Thyroid gland (tissue), 4 donors: ENCODE data around the gene URB1. TPM values are rescaled to one million over a fixed set of nuclear protein-coding genes. Genes with fewer than 3 reads are reported as not detected.

ENCODE experiments used
- DNase-seq, 2 donors: peaks; one replicate each; pipeline ENCODE4 v3.0.0-alpha.2; 2019
- H3K27ac ChIP-seq, 3 donors: fragments of 200-600 bp; sonication (generic); 1 replicate in 2 of 3; 2 replicates in 1 of 3; pipeline ENCODE4 v1.5.1; 2016 to 2019; ENCODE audit warnings: mild to moderate bottlenecking in 1 of 3, moderate library complexity in 1 of 3
- H3K27me3 ChIP-seq: fragments of 200-600 bp; sonication (generic); one replicate; pipeline ENCODE4 v1.5.1; 2019
- H3K36me3 ChIP-seq, 2 donors: fragments of 200-600 bp; sonication (generic); one replicate each; pipeline ENCODE4 v1.5.1; 2016 to 2019
- H3K4me1 ChIP-seq, 2 donors: fragments of 200-600 bp; sonication (generic); one replicate each; pipeline ENCODE4 v1.5.1; 2017 to 2019
- H3K4me3 ChIP-seq, 3 donors: fragments of 200-600 bp; sonication (generic); replicated peaks in 1 of 3; 1 replicate in 2 of 3; 2 replicates in 1 of 3; pipeline ENCODE4 v1.5.1; 2016; ENCODE audit warnings: mild to moderate bottlenecking in 1 of 3
- H3K9me3 ChIP-seq: fragments of 200-600 bp; sonication (generic); one replicate; pipeline ENCODE4 v1.5.1; 2017
- POLR2A ChIP-seq, 2 donors: fragments of 450-650 bp; IDR thresholded peaks; one replicate each; pipeline ENCODE4 v1.6.1; 2017; ENCODE audit warnings: antibody characterized with exemption in 2 of 2, mild to moderate bottlenecking in 2 of 2, moderate library complexity in 1 of 2
- WGBS, 2 donors: methylation state at CpG; one replicate each; pipeline ENCODE4 v1.1.5; 2017; 5-methylcytosine and 5-hydroxymethylcytosine counted together
- intact Hi-C: fragments of 100-400 bp; cut with DNase I; formaldehyde crosslinking; loops from one replicate; pipeline ENCODE4 v1.15.1; 2023
- total RNA-seq, 4 donors: library from RNA; depleted of rRNA; stranded (reverse); fragments of >200 nt; gene quantifications; one replicate each; pipeline ENCODE4 v1.2.3, GENCODE V29; 2016
- TF ChIP-seq, protein P1 (sequence below), 6 experiments: fragments of 200-600 bp in 3 of 6; fragments of 450-650 bp in 3 of 6; sonication (generic) in 3 of 6; IDR thresholded peaks; one replicate each; pipeline ENCODE4 v1.5.1; 2016 to 2019; ENCODE audit warnings: antibody characterized with exemption in 6 of 6, mild to moderate bottlenecking in 2 of 6, inconsistent platforms in 1 of 6, moderate library complexity in 1 of 6

URB1 gene
- total RNA-seq, 4 donors from 2014 or later, result 13.6 to 23.9 (median 15.8) TPM

DNA sequence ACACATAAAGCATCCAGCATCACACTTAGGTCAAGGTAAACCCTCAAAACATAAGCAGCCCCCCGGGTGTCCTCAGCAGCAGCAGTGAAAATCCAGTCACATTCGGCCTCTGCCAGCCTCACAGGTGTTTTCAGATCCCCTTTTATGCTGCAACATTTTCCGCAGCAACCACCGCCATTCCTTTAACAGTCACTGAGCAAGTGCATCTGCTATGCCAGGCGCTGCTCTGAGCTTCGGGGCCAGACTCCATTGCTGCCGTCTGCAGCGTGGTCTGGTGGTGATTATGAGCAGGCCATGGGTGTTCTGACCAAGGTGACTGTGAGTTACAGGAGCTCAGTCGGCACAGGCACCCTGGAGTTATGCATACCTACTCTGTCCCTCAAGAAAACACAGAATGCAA, 4.5 kb downstream of the URB1 start:
- DNase-seq, result no peak
- TF ChIP-seq POLR2A (IDR thresholded peaks at IDR 0.05), result no peak
- TF ChIP-seq, protein P1, sequence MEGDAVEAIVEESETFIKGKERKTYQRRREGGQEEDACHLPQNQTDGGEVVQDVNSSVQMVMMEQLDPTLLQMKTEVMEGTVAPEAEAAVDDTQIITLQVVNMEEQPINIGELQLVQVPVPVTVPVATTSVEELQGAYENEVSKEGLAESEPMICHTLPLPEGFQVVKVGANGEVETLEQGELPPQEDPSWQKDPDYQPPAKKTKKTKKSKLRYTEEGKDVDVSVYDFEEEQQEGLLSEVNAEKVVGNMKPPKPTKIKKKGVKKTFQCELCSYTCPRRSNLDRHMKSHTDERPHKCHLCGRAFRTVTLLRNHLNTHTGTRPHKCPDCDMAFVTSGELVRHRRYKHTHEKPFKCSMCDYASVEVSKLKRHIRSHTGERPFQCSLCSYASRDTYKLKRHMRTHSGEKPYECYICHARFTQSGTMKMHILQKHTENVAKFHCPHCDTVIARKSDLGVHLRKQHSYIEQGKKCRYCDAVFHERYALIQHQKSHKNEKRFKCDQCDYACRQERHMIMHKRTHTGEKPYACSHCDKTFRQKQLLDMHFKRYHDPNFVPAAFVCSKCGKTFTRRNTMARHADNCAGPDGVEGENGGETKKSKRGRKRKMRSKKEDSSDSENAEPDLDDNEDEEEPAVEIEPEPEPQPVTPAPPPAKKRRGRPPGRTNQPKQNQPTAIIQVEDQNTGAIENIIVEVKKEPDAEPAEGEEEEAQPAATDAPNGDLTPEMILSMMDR (IDR thresholded peaks at IDR 0.05), result no peak
- no peaks in the 10 kb centered on the region for H3K27me3 ChIP-seq
- peaks cover 10 to 18% of the 10 kb centered on the region in 2 donors for H3K36me3 ChIP-seq
- no peak overlapping the region for H3K4me3 ChIP-seq
- intact Hi-C loops, result no loop called here
- no peaks in the 10 kb centered on the region for H3K9me3 ChIP-seq
- H3K27ac ChIP-seq, result no peak overlapping the region
- H3K4me1 ChIP-seq, result peaks cover 22 to 25% of the 10 kb centered on the region in 2 donors
- WGBS, 2 donors, result 85 to 88% methylated on average over 9 of the region's 9 CpGs

GRCh38 chr21:32387151-32387550, 5.7 kb downstream of the URB1 start:
- intact Hi-C loops, result no loop called here
- peak; percentile 62 to 64 for DNase-seq
- H3K27ac ChIP-seq, result peak overlapping the region; percentile 11 to 56 (median 48)
- WGBS, 2 donors, result 32 to 48% methylated on average over 8 of the region's 8 CpGs
- H3K4me1 ChIP-seq, result peaks cover 19 to 22% of the 10 kb centered on the region in 2 donors
- TF ChIP-seq POLR2A (IDR thresholded peaks at IDR 0.05), result no peak
- TF ChIP-seq, protein P1 (IDR thresholded peaks at IDR 0.05), result no peak
- no peak overlapping the region for H3K4me3 ChIP-seq
- peaks cover 21 to 28% of the 10 kb centered on the region in 2 donors for H3K36me3 ChIP-seq
- H3K9me3 ChIP-seq, result no peaks in the 10 kb centered on the region
- H3K27me3 ChIP-seq, result no peaks in the 10 kb centered on the region

DNA sequence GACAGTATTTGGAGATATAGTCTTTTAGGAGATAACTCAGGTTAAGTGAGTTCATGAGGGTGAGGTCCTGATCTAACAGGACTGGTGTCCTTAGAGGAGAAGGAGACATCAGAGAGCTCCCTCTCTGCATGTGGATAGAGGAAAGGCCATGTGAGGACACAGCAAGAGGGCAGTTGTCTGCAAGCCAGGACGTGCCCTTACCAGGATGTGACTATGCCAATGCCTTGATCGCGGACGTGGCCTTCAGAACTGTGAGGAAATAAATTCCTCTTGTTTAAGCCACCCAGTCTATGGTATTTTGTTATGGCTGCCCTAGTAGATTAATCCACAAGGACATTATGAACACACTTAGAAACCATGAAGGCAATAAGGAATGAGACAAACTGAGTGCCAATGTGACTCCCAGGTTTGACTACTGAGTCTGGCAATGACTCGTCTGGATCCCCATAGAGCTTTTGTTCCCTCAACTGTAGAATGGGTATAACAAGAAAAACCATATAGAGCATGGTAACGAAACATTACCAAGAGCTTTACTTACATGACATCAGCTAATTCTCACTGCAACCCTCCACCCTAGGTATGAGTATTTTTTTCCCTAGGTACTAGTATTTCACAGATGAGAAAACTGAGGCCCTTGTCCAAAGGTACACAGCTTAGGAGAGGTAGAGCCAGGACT, 6.5 kb downstream of the URB1 start:
- Histone ChIP-seq H3K36me3 (peaks cover 24 to 28% of the 10 kb centered on the region in 2 donors), H3K27ac (peak overlapping the region; percentile 2 to 56 (median 48)), H3K27me3 (no peaks in the 10 kb centered on the region), H3K9me3 (no peaks in the 10 kb centered on the region), H3K4me3 (no peak overlapping the region), H3K4me1 (peaks cover 13 to 14% of the 10 kb centered on the region in 2 donors)
- intact Hi-C loops, result no loop called here
- TF ChIP-seq POLR2A (IDR thresholded peaks at IDR 0.05), result no peak
- TF ChIP-seq, protein P1 (IDR thresholded peaks at IDR 0.05), result no peak
- peak in 1 of 2 donors; percentile 16 for DNase-seq
- 79 to 82% methylated on average over 6 of the region's 6 CpGs for WGBS, 2 donors

DNA sequence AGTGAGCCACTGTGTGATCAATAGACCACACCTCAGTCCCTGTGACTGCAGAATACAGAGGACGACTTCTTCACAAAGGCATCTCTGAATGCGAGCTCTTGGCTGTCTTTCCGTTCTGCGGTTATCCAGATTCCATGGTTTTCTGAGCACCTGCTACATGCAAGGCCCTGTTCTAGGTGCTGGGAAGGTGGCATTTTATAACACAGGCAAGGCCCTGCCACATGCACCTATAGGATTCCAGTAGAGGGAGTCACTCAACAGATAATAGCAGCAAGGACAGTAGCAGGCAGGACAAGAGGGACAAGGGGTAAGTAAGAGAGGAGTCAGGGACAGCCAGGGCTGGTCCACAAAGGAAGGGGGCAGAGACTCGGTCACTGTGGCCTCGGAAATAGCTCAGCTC, 9.0 kb downstream of the URB1 start:
- DNase-seq, result no peak
- Histone ChIP-seq H3K4me3 (no peak overlapping the region), H3K27ac (no peak overlapping the region), H3K9me3 (no peaks in the 10 kb centered on the region), H3K36me3 (peaks cover 24 to 28% of the 10 kb centered on the region in 2 donors), H3K4me1 (peaks cover 13% of the 10 kb centered on the region in 2 donors), H3K27me3 (no peaks in the 10 kb centered on the region)
- intact Hi-C loops, result no loop called here
- TF ChIP-seq POLR2A (IDR thresholded peaks at IDR 0.05), result no peak
- TF ChIP-seq, protein P1 (IDR thresholded peaks at IDR 0.05), result no peak
- 93 to 95% methylated on average over 6 of the region's 6 CpGs for WGBS, 2 donors

GRCh38 chr21:32382108-32382644, 10.6 kb downstream of the URB1 start:
- H3K36me3 ChIP-seq, result peaks cover 24 to 30% of the 10 kb centered on the region in 2 donors

More at GRCh38 chr21:32382108-32382644, 10.6 kb downstream of the URB1 start:
- 88% methylated on average over 10 of the region's 10 CpGs for WGBS, 2 donors
- peaks cover 5 to 6% of the 10 kb centered on the region in 2 donors for H3K4me1 ChIP-seq
- no peaks in the 10 kb centered on the region for H3K27me3 ChIP-seq
- intact Hi-C loops, result no loop called here
- no peak overlapping the region for H3K27ac ChIP-seq
- H3K9me3 ChIP-seq, result no peaks in the 10 kb centered on the region
- no peak overlapping the region for H3K4me3 ChIP-seq
- TF ChIP-seq, protein P1 (IDR thresholded peaks at IDR 0.05), result no peak
- no peak for TF ChIP-seq POLR2A (IDR thresholded peaks at IDR 0.05)
- DNase-seq, result no peak
